Breast epithelium (tissue), 3 donors: ENCODE data around the gene MTMR6.

Experiments used
- POLR2A ChIP-seq: fragments of 450-650 bp; IDR thresholded peaks from one replicate; pipeline ENCODE4 v1.6.1; 2016; ENCODE audit warnings: antibody characterized with exemption, mild to moderate bottlenecking, moderate library complexity
- TF ChIP-seq, protein P1 (sequence below), 3 donors: fragments of 450-650 bp; IDR thresholded peaks; one replicate each; pipeline ENCODE4 v1.5.1; 2016 to 2017; ENCODE audit warnings: antibody characterized with exemption in 3 of 3, mild to moderate bottlenecking in 3 of 3, moderate library complexity in 3 of 3

DNA sequence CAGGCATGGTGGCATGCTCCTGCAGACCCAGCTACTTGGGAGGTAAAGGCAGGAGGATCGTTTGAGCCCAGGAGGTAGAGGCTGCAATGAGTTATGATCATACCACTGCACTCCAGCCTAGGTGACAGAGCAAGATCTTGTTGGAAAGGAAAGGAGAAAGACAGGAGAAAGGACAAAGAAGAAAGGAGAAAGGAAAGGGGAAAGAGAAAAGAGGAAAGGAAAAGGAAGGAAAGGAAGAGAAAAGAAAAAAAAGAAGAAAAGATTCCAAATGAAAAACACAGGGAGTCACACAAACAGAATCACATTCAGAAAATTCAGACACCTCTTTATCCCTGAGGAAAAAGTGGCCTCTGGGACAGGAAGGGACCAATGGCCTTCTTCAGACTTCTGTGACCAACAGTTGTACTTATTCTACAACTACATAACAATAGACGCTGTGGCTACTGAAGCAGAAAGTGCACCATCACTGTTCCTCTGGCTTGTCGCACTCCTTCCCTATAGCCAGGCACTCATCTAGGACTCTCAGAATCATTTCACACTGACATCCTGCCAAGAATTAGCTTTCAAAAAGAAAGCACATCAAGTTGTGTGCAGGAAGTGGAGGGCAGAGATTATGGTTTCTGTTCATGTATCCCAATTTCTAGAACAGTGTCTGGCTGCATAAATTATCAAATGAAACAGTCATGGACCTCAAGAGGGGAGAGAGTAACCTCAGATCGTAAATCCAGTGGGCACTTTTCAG lies 5.9 kb downstream of the MTMR6 start:
- TF ChIP-seq, protein P1, sequence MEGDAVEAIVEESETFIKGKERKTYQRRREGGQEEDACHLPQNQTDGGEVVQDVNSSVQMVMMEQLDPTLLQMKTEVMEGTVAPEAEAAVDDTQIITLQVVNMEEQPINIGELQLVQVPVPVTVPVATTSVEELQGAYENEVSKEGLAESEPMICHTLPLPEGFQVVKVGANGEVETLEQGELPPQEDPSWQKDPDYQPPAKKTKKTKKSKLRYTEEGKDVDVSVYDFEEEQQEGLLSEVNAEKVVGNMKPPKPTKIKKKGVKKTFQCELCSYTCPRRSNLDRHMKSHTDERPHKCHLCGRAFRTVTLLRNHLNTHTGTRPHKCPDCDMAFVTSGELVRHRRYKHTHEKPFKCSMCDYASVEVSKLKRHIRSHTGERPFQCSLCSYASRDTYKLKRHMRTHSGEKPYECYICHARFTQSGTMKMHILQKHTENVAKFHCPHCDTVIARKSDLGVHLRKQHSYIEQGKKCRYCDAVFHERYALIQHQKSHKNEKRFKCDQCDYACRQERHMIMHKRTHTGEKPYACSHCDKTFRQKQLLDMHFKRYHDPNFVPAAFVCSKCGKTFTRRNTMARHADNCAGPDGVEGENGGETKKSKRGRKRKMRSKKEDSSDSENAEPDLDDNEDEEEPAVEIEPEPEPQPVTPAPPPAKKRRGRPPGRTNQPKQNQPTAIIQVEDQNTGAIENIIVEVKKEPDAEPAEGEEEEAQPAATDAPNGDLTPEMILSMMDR (IDR thresholded peaks at IDR 0.05), result no peak
- no peak for TF ChIP-seq POLR2A
